Endothelial cell of umbilical vein (primary cell): Measurements from ENCODE around the gene ACSL6. TPM values are rescaled to one million over a fixed set of nuclear protein-coding genes. Genes with fewer than 3 reads are reported as not detected.

Source experiments
- BruUV-seq: library from RNA; stranded (reverse); fragments of 400-500 nt; replicated peaks from 2 replicates; lab custom pipeline; 2021; lab: Mats Ljungman, UMichigan
- CTCF ChIA-PET: fragments of 300-600, 350-600 bp; sonication (Branson Sonifier 250); formaldehyde crosslinking; loops from one replicate; lab custom pipeline; 2021; ENCODE audit warnings: antibody characterized with exemption, inconsistent platforms; lab: Charles Lee
- POLR2A ChIA-PET: fragments of 300-600, 350-600 bp; sonication (Branson Sonifier 250); formaldehyde crosslinking; loops from one replicate; lab custom pipeline; 2021; ENCODE audit warnings: antibody characterized with exemption, inconsistent platforms; lab: Charles Lee
- DNase-seq: peaks from one replicate; pipeline ENCODE4 v3.0.0-alpha.2; 2011; ENCODE audit warnings: low read depth, low spot score
- FAIRE-seq: peaks from 2 replicates; lab custom pipeline; 2011; peaks lifted over from hg19 to GRCh38; lab: Jason Lieb, UNC
- H2AFZ ChIP-seq: 2 replicates; pipeline ENCODE4 v1.6.0; 2012; ENCODE audit warnings: low read depth, low read length, control low read depth, inconsistent platforms
- H3K27ac ChIP-seq: 2 replicates; pipeline ENCODE4 v1.5.1; 2011; ENCODE audit warnings: low read depth, mild to moderate bottlenecking, control low read depth, low read length, moderate library complexity; ENCODE audit not compliant: insufficient read depth
- H3K27me3 ChIP-seq, 2 experiments: 2 replicates each; pipeline versions ENCODE4 v1.6.0 to v1.6.1; 2011; ENCODE audit warnings: low read length in 2 of 2, mixed read lengths in 1 of 2; ENCODE audit not compliant: control insufficient read depth in 2 of 2, insufficient read depth in 2 of 2
- H3K36me3 ChIP-seq, 2 experiments: 2 replicates in 1 of 2; 3 replicates in 1 of 2; pipeline ENCODE4 v1.5.1; 2011; ENCODE audit warnings: low read length in 2 of 2, mild to moderate bottlenecking in 1 of 2, moderate library complexity in 1 of 2; ENCODE audit not compliant: control insufficient read depth in 2 of 2, insufficient read depth in 2 of 2; ENCODE audit errors: extremely low read depth in 1 of 2
- H3K4me1 ChIP-seq: 3 replicates; pipeline ENCODE4 v1.5.1; 2011; ENCODE audit warnings: mild to moderate bottlenecking, low read length; ENCODE audit not compliant: control insufficient read depth, insufficient read depth; ENCODE audit errors: extremely low read depth
- H3K4me2 ChIP-seq: 2 replicates; pipeline ENCODE4 v1.6.1; 2011; ENCODE audit warnings: low read length, control low read depth, mixed read lengths; ENCODE audit not compliant: insufficient read depth
- H3K4me3 ChIP-seq, 3 experiments: fragments of 200-600 bp in 1 of 3; sonication (generic), shearing (Covaris generic) in 1 of 3; replicated peaks in 1 of 3; 2 replicates each; pipeline ENCODE4 v1.5.1; 2011 to 2016; ENCODE audit warnings: control low read depth in 3 of 3, low read length in 3 of 3, mild to moderate bottlenecking in 2 of 3, inconsistent platforms in 1 of 3, low read depth in 1 of 3, moderate library complexity in 1 of 3; ENCODE audit not compliant: insufficient read depth in 1 of 3
- H3K79me2 ChIP-seq: 2 replicates; pipeline ENCODE4 v1.6.0; 2012; ENCODE audit warnings: low read length, inconsistent platforms; ENCODE audit not compliant: control insufficient read depth, insufficient read depth
- H3K9ac ChIP-seq: replicated peaks from 2 replicates; pipeline ENCODE3; 2011; ENCODE audit warnings: low read length, control low read depth; ENCODE audit not compliant: insufficient read depth; ENCODE audit errors: extremely low read depth
- H3K9me1 ChIP-seq: replicated peaks from 3 replicates; pipeline ENCODE4 v1.6.0; 2011; ENCODE audit warnings: mild to moderate bottlenecking, low read length; ENCODE audit not compliant: control insufficient read depth, insufficient read depth; ENCODE audit errors: extremely low read depth
- H3K9me3 ChIP-seq: replicated peaks from 2 replicates; pipeline ENCODE4 v1.5.1; 2012; ENCODE audit warnings: low read length, inconsistent platforms; ENCODE audit not compliant: control insufficient read depth, insufficient read depth
- H4K20me1 ChIP-seq: replicated peaks from 2 replicates; pipeline ENCODE3; 2011; ENCODE audit warnings: mild to moderate bottlenecking, low read length; ENCODE audit not compliant: control insufficient read depth, insufficient read depth; ENCODE audit errors: extremely low read depth
- EZH2 ChIP-seq: IDR thresholded peaks from 2 replicates; pipeline ENCODE4 v1.6.1; 2012; ENCODE audit warnings: borderline replicate concordance, low read depth, mild to moderate bottlenecking, moderate library complexity, low read length, inconsistent platforms; ENCODE audit not compliant: severe bottlenecking
- FOS ChIP-seq: IDR thresholded peaks from 2 replicates; pipeline ENCODE4 v1.6.1; 2011; ENCODE audit warnings: mild to moderate bottlenecking, low read length, moderate library complexity, borderline replicate concordance; ENCODE audit not compliant: insufficient read depth
- GATA2 ChIP-seq: IDR thresholded peaks from 2 replicates; pipeline ENCODE4 v1.7.0; 2011; ENCODE audit warnings: low read depth, mild to moderate bottlenecking, moderate library complexity, mixed read lengths, low read length; ENCODE audit not compliant: insufficient read length, insufficient read depth
- JUN ChIP-seq: IDR thresholded peaks from 2 replicates; pipeline ENCODE4 v1.6.1; 2011; ENCODE audit warnings: borderline replicate concordance, low read depth; ENCODE audit not compliant: insufficient read length, insufficient read depth
- MYC ChIP-seq: IDR thresholded peaks from one replicate; pipeline ENCODE4 v1.6.1; 2011; ENCODE audit warnings: mild to moderate bottlenecking, low read depth, low read length
- POLR2A ChIP-seq: IDR thresholded peaks from 2 replicates; pipeline ENCODE4 v1.6.1; 2012; ENCODE audit warnings: low read depth, mild to moderate bottlenecking, control low read depth, low read length
- POLR2AphosphoS5 ChIP-seq: IDR thresholded peaks from 2 replicates; pipeline ENCODE4 v1.6.1; 2012; ENCODE audit warnings: low read depth, mild to moderate bottlenecking, control low read depth, low read length, moderate library complexity; ENCODE audit not compliant: insufficient read depth
- dilution Hi-C: fragments of 300-500 bp; cut with MboI; formaldehyde crosslinking; loops from one replicate; pipeline ENCODE4 v1.15.0; 2019; ENCODE audit warnings: low sequenced_read_pairs; ENCODE audit not compliant: extremely low pct_ligation_motif_present
- intact Hi-C: fragments of 100-400 bp; cut with micrococcal nuclease; formaldehyde crosslinking; loops from one replicate; pipeline ENCODE4 v1.10.0; 2022
- polyA plus RNA-seq, 4 experiments: library from polyadenylated mRNA; depleted of rRNA in 3 of 4; stranded (reverse) in 3 of 4; unstranded in 1 of 4; fragments of >200 nt; gene quantifications; 2 replicates each; pipeline versions ENCODE4 v1.2.1 to v1.2.3, GENCODE V29; 2011 to 2012; ENCODE audit warnings: missing spikeins in 1 of 4
- total RNA-seq: library from RNA; stranded (reverse); gene quantifications from 2 replicates; pipeline ENCODE4 v1.2.3, GENCODE V29; 2021
- TF ChIP-seq, protein P1 (sequence below), 2 donors: IDR thresholded peaks; 1 replicate in 1 of 2; 2 replicates in 1 of 2; pipeline ENCODE4 v1.5.1; 2011; ENCODE audit warnings: low read length in 2 of 2, mild to moderate bottlenecking in 2 of 2, moderate library complexity in 2 of 2, control low read depth in 1 of 2, inconsistent platforms in 1 of 2, low read depth in 1 of 2; ENCODE audit not compliant: insufficient read depth in 1 of 2; ENCODE audit errors: extremely low read depth in 1 of 2
- TF ChIP-seq, protein P2 (sequence below): IDR thresholded peaks from 2 replicates; pipeline ENCODE4 v1.6.1; 2011; ENCODE audit not compliant: insufficient read depth, insufficient read length

Gene ACSL6
- total and polyA plus RNA-seq, 2 donors (not counting 3 experiments of a cell fraction or from before 2014, with no cell fraction given) = not detected

DNA sequence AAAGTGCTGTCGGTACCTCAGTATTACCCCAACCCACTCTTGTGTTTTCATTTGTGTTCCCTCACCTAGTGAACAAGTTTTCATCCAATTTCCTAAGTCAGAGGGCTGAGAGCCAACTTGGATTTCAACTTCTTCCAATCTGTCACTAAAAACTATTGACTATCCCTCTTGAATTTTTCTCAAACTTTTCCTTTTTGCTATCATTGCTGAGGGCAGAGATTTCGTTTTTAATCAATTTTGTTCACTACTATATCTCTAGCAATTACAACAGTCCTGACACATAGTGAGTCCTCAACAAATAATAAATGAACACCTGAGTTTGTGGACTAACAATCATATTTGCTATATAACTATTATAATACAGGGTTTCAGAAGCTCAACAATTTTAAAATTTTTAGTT, 95.0 kb downstream of the ACSL6 start:
- H3K27me3 ChIP-seq = peaks cover 0 to 9% of the 10 kb centered on the region in 2 experiments
- H3K9ac ChIP-seq = no peak overlapping the region
- ChIA-PET POLR2A (no interaction called here), CTCF (no interaction called here)
- BruUV-seq = no TSS peak
- no peak overlapping the region for H3K4me2 ChIP-seq
- intact Hi-C loops = no loop called here
- no peaks in the 10 kb centered on the region for H3K36me3 ChIP-seq
- H3K4me1 ChIP-seq = no peaks in the 10 kb centered on the region
- H3K4me3 ChIP-seq = no peak overlapping the region
- dilution Hi-C loops = no loop called here
- no peak overlapping the region for H3K27ac ChIP-seq
- H2AFZ ChIP-seq = no peak overlapping the region
- H3K9me1 ChIP-seq = no peaks in the 10 kb centered on the region
- TF ChIP-seq POLR2AphosphoS5 (no peak), MYC (no peak), JUN (no peak), POLR2A (no peak), GATA2 (no peak), EZH2 (no peak), FOS (no peak)
- TF ChIP-seq, protein P1, sequence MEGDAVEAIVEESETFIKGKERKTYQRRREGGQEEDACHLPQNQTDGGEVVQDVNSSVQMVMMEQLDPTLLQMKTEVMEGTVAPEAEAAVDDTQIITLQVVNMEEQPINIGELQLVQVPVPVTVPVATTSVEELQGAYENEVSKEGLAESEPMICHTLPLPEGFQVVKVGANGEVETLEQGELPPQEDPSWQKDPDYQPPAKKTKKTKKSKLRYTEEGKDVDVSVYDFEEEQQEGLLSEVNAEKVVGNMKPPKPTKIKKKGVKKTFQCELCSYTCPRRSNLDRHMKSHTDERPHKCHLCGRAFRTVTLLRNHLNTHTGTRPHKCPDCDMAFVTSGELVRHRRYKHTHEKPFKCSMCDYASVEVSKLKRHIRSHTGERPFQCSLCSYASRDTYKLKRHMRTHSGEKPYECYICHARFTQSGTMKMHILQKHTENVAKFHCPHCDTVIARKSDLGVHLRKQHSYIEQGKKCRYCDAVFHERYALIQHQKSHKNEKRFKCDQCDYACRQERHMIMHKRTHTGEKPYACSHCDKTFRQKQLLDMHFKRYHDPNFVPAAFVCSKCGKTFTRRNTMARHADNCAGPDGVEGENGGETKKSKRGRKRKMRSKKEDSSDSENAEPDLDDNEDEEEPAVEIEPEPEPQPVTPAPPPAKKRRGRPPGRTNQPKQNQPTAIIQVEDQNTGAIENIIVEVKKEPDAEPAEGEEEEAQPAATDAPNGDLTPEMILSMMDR (IDR thresholded peaks at IDR 0.05; ENCODE audit: extremely low read depth in 1 of 2, insufficient read depth in 1 of 2, low read depth in 1 of 2, low read length in 2 of 2) = no peak
- TF ChIP-seq, protein P2, sequence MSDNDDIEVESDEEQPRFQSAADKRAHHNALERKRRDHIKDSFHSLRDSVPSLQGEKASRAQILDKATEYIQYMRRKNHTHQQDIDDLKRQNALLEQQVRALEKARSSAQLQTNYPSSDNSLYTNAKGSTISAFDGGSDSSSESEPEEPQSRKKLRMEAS = no peak
- H3K79me2 ChIP-seq = no peaks in the 10 kb centered on the region
- no peaks in the 10 kb centered on the region for H4K20me1 ChIP-seq
- no peaks in the 10 kb centered on the region for H3K9me3 ChIP-seq
- no peak for DNase-seq
- no peak for FAIRE-seq
